Measurements from ENCODE around the gene UGT1A8. TPM values are rescaled to one million over a fixed set of nuclear protein-coding genes. Genes with fewer than 3 reads are reported as not detected.

The UGT1A8 gene
- total and polyA plus RNA-seq, 2 experiments from 2014 or later: 0.45 TPM; not detected in 1

GRCh38 chr2:233680361-233681045 lies 63.1 kb downstream of the UGT1A8 start:
- Mint-ChIP-seq H3K9me3 (no peaks in the 10 kb centered on the region; the same call in 2 of the 3 replicates), H3K4me1 (no peaks in the 10 kb centered on the region), H3K27me3 (ENCODE audit: insufficient read depth, low read depth, poor library complexity) (peaks cover 4% of the 10 kb centered on the region), H3K4me3 (no peak overlapping the region), H3K36me3 (ENCODE audit: low read depth) (no peaks in the 10 kb centered on the region), H3K27ac (no peak overlapping the region)
- H3K36me3 ChIP-seq (ENCODE audit: insufficient read depth): no peaks in the 10 kb centered on the region
- TF ChIP-seq STAT1 (IDR thresholded peaks at IDR 0.05; ENCODE audit: unreplicated experiment) (no peak), JUNB (IDR thresholded peaks at IDR 0.05; ENCODE audit: unreplicated experiment) (no peak), ETS1 (IDR thresholded peaks at IDR 0.05) (no peak), EZH2phosphoT487 (IDR thresholded peaks at IDR 0.05; ENCODE audit: unreplicated experiment) (no peak), ZNF114 (CRISPR knock-in tag; IDR thresholded peaks at IDR 0.05) (no peak), POLR2AphosphoS5 (IDR thresholded peaks at IDR 0.05; ENCODE audit: low read depth) (no peak), EZH2 (IDR thresholded peaks at IDR 0.05; ENCODE audit: low read depth, unreplicated experiment) (no peak), CTCF (conservative IDR thresholded peaks at IDR 0.05; ENCODE audit: low read depth in 2 of 2) (no peak), CREB1 (CRISPR knock-in tag; IDR thresholded peaks at IDR 0.05; ENCODE audit: low read depth) (no peak), REST (IDR thresholded peaks at IDR 0.05; ENCODE audit: unreplicated experiment) (no peak), ZNF331 (CRISPR knock-in tag; IDR thresholded peaks at IDR 0.05; ENCODE audit: low read depth) (no peak), NANOG (IDR thresholded peaks at IDR 0.05; ENCODE audit: borderline replicate concordance) (no peak), ZNF462 (CRISPR knock-in tag; IDR thresholded peaks at IDR 0.05) (no peak)
- no peak overlapping the region for H3K4me3 ChIP-seq
- H3K79me2 ChIP-seq (replicated peaks; ENCODE audit: insufficient read depth): no peaks in the 10 kb centered on the region
- H4K20me1 ChIP-seq (replicated peaks; ENCODE audit: insufficient read depth): no peaks in the 10 kb centered on the region
- no peak overlapping the region for H2AFZ ChIP-seq
- H3F3A ChIP-seq (replicated peaks; ENCODE audit: low read depth): no peaks in the 10 kb centered on the region
- DNase-seq (ENCODE audit: low spot score): no peak
- no peaks in the 10 kb centered on the region for H3K27me3 ChIP-seq (ENCODE audit: insufficient read depth)
- no peak for ATAC-seq
- no peak overlapping the region for H3K4me2 ChIP-seq
- no peaks in the 10 kb centered on the region for H3K4me1 ChIP-seq (ENCODE audit: insufficient read depth)
- H3K9me2 ChIP-seq (ENCODE audit: insufficient read depth): no peaks in the 10 kb centered on the region
- H3K27ac ChIP-seq (ENCODE audit: low read depth): no peak overlapping the region
